ENCODE results near the gene PASD1. TPM values are rescaled to one million over a fixed set of nuclear protein-coding genes. Genes with fewer than 3 reads are reported as not detected.

The PASD1 gene
- total RNA-seq, 1 experiment from 2014 or later = not detected

- intact Hi-C loops (cut with micrococcal nuclease; ENCODE audit: unreplicated experiment) = loop anchor here (10.0 kb wide), 1 partner anchor 1104 kb away; no protein-coding TSS in a partner anchor
- BruUV-seq (replicated peaks) = no TSS peak
- ChIA-PET POLR2A (no interaction called here), CTCF (no interaction called here)
- no peaks in the 10 kb centered on the region for H3K9me3 ChIP-seq (ENCODE audit: control insufficient read depth, insufficient read depth, low read depth, low read length)
- ATAC-seq (no peak), DNase-seq (ENCODE audit: low read depth, low spot score) (no peak)
- TF ChIP-seq TCF7L2 (IDR thresholded peaks at IDR 0.05; ENCODE audit: low read depth, low read length) (no peak), SIN3A (IDR thresholded peaks at IDR 0.05; ENCODE audit: borderline replicate concordance, insufficient read depth, low read depth, low read length) (no peak), REST (IDR thresholded peaks at IDR 0.05; ENCODE audit: insufficient read depth in 1 of 2, low read depth in 2 of 2, low read length in 1 of 2) (no peak), POLR2AphosphoS5 (IDR thresholded peaks at IDR 0.05; ENCODE audit: low read depth, low read length) (no peak)
- TF ChIP-seq, protein P1, sequence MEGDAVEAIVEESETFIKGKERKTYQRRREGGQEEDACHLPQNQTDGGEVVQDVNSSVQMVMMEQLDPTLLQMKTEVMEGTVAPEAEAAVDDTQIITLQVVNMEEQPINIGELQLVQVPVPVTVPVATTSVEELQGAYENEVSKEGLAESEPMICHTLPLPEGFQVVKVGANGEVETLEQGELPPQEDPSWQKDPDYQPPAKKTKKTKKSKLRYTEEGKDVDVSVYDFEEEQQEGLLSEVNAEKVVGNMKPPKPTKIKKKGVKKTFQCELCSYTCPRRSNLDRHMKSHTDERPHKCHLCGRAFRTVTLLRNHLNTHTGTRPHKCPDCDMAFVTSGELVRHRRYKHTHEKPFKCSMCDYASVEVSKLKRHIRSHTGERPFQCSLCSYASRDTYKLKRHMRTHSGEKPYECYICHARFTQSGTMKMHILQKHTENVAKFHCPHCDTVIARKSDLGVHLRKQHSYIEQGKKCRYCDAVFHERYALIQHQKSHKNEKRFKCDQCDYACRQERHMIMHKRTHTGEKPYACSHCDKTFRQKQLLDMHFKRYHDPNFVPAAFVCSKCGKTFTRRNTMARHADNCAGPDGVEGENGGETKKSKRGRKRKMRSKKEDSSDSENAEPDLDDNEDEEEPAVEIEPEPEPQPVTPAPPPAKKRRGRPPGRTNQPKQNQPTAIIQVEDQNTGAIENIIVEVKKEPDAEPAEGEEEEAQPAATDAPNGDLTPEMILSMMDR (IDR thresholded peaks at IDR 0.05) = no peak
- no peaks in the 10 kb centered on the region for H3K4me1 ChIP-seq (ENCODE audit: control insufficient read depth, insufficient read depth, low read length)
- H3K4me3 ChIP-seq (ENCODE audit: low read depth in 2 of 2, low read length in 2 of 2) = no peak overlapping the region
- in situ Hi-C loops (cut with HindIII; ENCODE audit: low pct_unique_long_range_greater_than_20kb, low sequenced_read_pairs) = no loop called here
- H3K27ac ChIP-seq (ENCODE audit: low read length) = no peak overlapping the region
- no peaks in the 10 kb centered on the region for H3K27me3 ChIP-seq (ENCODE audit: control insufficient read depth, insufficient read depth, low read length)
- no peaks in the 10 kb centered on the region for H3K36me3 ChIP-seq (ENCODE audit: control insufficient read depth, insufficient read depth, low read length)
Measured at GRCh38 chrX:151711154-151711553, 147.7 kb downstream of the PASD1 start.

- Histone ChIP-seq H3K4me3 (ENCODE audit: low read depth in 2 of 2, low read length in 2 of 2) (no peak overlapping the region), H3K9me3 (ENCODE audit: control insufficient read depth, insufficient read depth, low read depth, low read length) (no peaks in the 10 kb centered on the region), H3K4me1 (ENCODE audit: control insufficient read depth, insufficient read depth, low read length) (no peaks in the 10 kb centered on the region), H3K36me3 (ENCODE audit: control insufficient read depth, insufficient read depth, low read length) (no peaks in the 10 kb centered on the region), H3K27ac (ENCODE audit: low read length) (no peak overlapping the region), H3K27me3 (ENCODE audit: control insufficient read depth, insufficient read depth, low read length) (no peaks in the 10 kb centered on the region)
- intact Hi-C loops (cut with micrococcal nuclease; ENCODE audit: unreplicated experiment) = loop anchor here (10.0 kb wide), 1 partner anchor 1103 kb away; no protein-coding TSS in a partner anchor
- in situ Hi-C loops (cut with HindIII; ENCODE audit: low pct_unique_long_range_greater_than_20kb, low sequenced_read_pairs) = no loop called here
- TF ChIP-seq TCF7L2 (IDR thresholded peaks at IDR 0.05; ENCODE audit: low read depth, low read length) (no peak), SIN3A (IDR thresholded peaks at IDR 0.05; ENCODE audit: borderline replicate concordance, insufficient read depth, low read depth, low read length) (no peak), POLR2AphosphoS5 (IDR thresholded peaks at IDR 0.05; ENCODE audit: low read depth, low read length) (no peak), REST (IDR thresholded peaks at IDR 0.05; ENCODE audit: insufficient read depth in 1 of 2, low read depth in 2 of 2, low read length in 1 of 2) (no peak)
- TF ChIP-seq, protein P1 (IDR thresholded peaks at IDR 0.05) = no peak
- ATAC-seq (no peak), DNase-seq (ENCODE audit: low read depth, low spot score) (no peak)
- CTCF ChIA-PET = no interaction called here
- no TSS peak for BruUV-seq (replicated peaks)
- POLR2A ChIA-PET = no interaction called here
Measured at GRCh38 chrX:151711787-151712186, 148.3 kb downstream of the PASD1 start.

Measured in Panc1 (cell line).